ENCODE data around the gene ATAD1. TPM values are rescaled to one million over a fixed set of nuclear protein-coding genes. Genes with fewer than 3 reads are reported as not detected.

ATAD1 gene
- total RNA-seq, 2 donors from 2014 or later: 9.6 to 16.9 TPM

DNA sequence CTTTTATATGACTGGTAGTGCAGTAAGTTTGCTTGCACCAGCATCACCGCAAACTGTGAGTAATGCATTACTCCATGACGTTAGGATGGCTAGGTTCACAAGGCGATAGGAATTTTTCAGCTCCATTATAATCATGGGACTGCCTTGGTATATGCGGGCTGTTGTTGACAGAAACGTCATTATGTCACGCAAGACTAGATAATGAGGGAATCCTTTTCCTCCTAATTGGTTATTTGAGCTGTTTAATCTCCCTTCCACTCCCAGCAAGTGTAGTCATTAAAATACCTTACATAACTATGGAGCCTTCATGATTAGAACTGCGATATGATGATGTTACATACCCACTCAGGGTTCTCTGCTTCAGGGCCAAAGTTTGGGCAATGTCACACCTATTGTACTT lies 28.0 kb upstream of the ATAD1 start:
- no peak for DNase-seq
- H3K4me1 ChIP-seq: peaks cover 12% of the 10 kb centered on the region
- intact Hi-C loops (cut with DNase I): no loop called here
- H3K27ac ChIP-seq: no peak overlapping the region
- H3K27me3 ChIP-seq: no peaks in the 10 kb centered on the region
- no peak for ATAC-seq
- no peak overlapping the region for H3K4me3 ChIP-seq
- no peaks in the 10 kb centered on the region for H3K36me3 ChIP-seq (replicated peaks in 1 of 2; ENCODE audit: insufficient read depth in 1 of 2, low read depth in 2 of 2)
- no peak for TF ChIP-seq POLR2A (IDR thresholded peaks at IDR 0.05)
- TF ChIP-seq, protein P1, sequence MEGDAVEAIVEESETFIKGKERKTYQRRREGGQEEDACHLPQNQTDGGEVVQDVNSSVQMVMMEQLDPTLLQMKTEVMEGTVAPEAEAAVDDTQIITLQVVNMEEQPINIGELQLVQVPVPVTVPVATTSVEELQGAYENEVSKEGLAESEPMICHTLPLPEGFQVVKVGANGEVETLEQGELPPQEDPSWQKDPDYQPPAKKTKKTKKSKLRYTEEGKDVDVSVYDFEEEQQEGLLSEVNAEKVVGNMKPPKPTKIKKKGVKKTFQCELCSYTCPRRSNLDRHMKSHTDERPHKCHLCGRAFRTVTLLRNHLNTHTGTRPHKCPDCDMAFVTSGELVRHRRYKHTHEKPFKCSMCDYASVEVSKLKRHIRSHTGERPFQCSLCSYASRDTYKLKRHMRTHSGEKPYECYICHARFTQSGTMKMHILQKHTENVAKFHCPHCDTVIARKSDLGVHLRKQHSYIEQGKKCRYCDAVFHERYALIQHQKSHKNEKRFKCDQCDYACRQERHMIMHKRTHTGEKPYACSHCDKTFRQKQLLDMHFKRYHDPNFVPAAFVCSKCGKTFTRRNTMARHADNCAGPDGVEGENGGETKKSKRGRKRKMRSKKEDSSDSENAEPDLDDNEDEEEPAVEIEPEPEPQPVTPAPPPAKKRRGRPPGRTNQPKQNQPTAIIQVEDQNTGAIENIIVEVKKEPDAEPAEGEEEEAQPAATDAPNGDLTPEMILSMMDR (IDR thresholded peaks at IDR 0.05): no peak
- H3K9me3 ChIP-seq: no peaks in the 10 kb centered on the region
- 62 to 72% methylated on average over 7 of the region's 7 CpGs for WGBS, 2 donors

DNA sequence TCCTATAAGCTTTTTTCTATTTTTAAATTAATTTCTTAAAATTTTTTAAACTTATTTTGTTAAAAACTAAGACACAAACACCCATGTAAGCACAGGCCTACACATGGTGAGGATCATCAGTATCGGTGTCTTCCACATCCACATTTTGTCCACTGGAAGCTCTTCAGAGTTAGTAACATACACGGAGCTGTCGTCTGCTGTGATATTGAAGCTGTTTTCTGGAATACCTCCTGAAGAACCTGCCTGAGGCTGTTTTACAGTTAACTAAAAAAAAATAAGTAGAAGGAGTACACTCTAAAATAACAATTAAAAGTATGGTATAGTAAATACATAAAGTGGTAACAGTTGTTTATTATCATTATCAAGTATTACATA lies 27.6 kb upstream of the ATAD1 start:
- no peak for TF ChIP-seq POLR2A (IDR thresholded peaks at IDR 0.05)
- TF ChIP-seq, protein P1 (IDR thresholded peaks at IDR 0.05): no peak
- no peak for DNase-seq
- H3K36me3 ChIP-seq (replicated peaks in 1 of 2; ENCODE audit: insufficient read depth in 1 of 2, low read depth in 2 of 2): no peaks in the 10 kb centered on the region
- intact Hi-C loops (cut with DNase I): no loop called here
- no peak overlapping the region for H3K27ac ChIP-seq
- WGBS, 2 donors: 90 to 99% methylated on average over 3 of the region's 3 CpGs
- no peaks in the 10 kb centered on the region for H3K27me3 ChIP-seq
- no peaks in the 10 kb centered on the region for H3K9me3 ChIP-seq
- no peak for ATAC-seq
- no peak overlapping the region for H3K4me3 ChIP-seq
- H3K4me1 ChIP-seq: peaks cover 8% of the 10 kb centered on the region

DNA sequence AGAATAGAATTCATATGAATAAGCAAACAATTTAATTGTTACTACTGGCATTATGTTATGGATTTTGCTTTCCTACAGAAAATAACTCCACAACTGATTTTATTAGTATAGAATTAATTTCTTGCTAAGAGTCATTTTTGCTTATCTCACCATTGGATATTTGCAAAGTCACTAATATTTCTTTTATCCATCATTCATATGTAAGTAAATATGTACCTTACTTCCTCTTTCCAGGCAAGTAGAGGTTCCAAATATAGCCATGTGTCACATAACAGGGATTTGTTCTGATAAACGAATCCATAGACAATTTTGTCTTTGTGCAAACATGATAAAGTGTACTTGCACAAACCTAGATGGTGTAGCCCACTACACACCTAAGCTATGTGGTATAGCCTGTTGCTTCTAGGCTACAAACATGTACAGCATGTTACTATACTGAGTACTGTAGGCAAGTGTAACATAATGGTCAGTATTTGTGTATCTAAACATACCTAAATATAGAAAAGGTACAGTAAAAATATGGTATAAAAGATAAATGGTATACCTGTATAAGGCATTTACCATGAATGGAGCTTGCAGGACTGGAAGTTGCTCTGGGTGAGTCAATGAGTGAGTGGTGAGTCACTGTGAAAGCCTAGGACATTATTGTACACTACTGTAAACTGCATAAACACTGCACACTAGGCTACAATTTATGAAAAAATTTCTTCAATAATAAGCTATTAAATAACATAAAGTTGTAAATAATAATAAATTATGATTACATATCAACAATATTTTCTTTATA lies 27.0 kb upstream of the ATAD1 start:
- Histone ChIP-seq H3K27me3 (no peaks in the 10 kb centered on the region), H3K9me3 (no peaks in the 10 kb centered on the region), H3K27ac (no peak overlapping the region), H3K4me1 (peaks cover 5% of the 10 kb centered on the region), H3K36me3 (replicated peaks in 1 of 2; ENCODE audit: insufficient read depth in 1 of 2, low read depth in 2 of 2) (no peaks in the 10 kb centered on the region), H3K4me3 (no peak overlapping the region)
- no peak for DNase-seq
- no peak for ATAC-seq
- TF ChIP-seq, protein P1 (IDR thresholded peaks at IDR 0.05): no peak
- TF ChIP-seq POLR2A (IDR thresholded peaks at IDR 0.05): no peak
- intact Hi-C loops (cut with DNase I): no loop called here
- 6 to 10% methylated on average over 1 of the region's 1 CpG for WGBS, 2 donors

DNA sequence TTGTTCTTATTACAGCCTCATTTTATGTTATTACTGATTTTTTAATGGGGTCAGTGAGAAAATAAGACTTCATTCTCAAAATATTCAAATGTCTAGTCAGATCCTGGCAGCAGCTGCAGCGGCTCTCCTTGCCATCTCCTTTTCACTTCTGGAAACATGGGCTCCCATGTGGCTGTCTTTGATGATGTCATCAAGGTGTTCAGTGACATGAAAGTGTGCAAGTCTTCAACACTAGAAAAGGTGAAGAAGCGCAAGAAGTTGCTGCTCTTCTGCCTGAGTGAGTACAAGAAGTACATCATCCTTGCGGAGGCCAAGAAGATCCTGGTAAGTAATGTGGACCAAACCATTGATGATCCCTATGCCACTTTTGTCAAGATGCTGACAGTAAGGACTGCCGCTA lies 25.7 kb upstream of the ATAD1 start:
- Histone ChIP-seq H3K27ac (no peak overlapping the region), H3K4me1 (peaks cover 5% of the 10 kb centered on the region), H3K36me3 (replicated peaks in 1 of 2; ENCODE audit: insufficient read depth in 1 of 2, low read depth in 2 of 2) (no peaks in the 10 kb centered on the region), H3K27me3 (no peaks in the 10 kb centered on the region), H3K4me3 (no peak overlapping the region), H3K9me3 (no peaks in the 10 kb centered on the region)
- WGBS, 2 donors: 96 to 99% methylated on average over 4 of the region's 4 CpGs
- intact Hi-C loops (cut with DNase I): no loop called here
- TF ChIP-seq POLR2A (IDR thresholded peaks at IDR 0.05): no peak
- TF ChIP-seq, protein P1 (IDR thresholded peaks at IDR 0.05): no peak
- DNase-seq (no peak), ATAC-seq (no peak)
